BLaER1 treated with 17β-estradiol and CSF1 and Interleukin-3, amounts not matched to agents 10 nM and 100 nM (cell line): ENCODE measurements around the gene BCL3.

Source experiments
- H3K27ac ChIP-seq, 11 experiments: shearing (Covaris generic); formaldehyde crosslinking; 2 replicates each; pipeline ENCODE4 v1.8.1; 2022
- H3K27me3 ChIP-seq, 11 experiments: shearing (Covaris generic); formaldehyde crosslinking; 2 replicates each; pipeline ENCODE4 v1.8.1; 2022
- H3K36me3 ChIP-seq, 11 experiments: shearing (Covaris generic); formaldehyde crosslinking; 2 replicates each; pipeline ENCODE4 v1.8.1; 2022
- H3K4me1 ChIP-seq, 10 experiments: shearing (Covaris generic); formaldehyde crosslinking; 2 replicates each; pipeline ENCODE4 v1.8.1; 2022
- H3K4me2 ChIP-seq, 11 experiments: shearing (Covaris generic); formaldehyde crosslinking; 2 replicates each; pipeline ENCODE4 v1.8.1; 2022
- H3K4me3 ChIP-seq, 10 experiments: shearing (Covaris generic); formaldehyde crosslinking; 2 replicates each; pipeline ENCODE4 v1.8.1; 2022
- H3K9ac ChIP-seq, 11 experiments: shearing (Covaris generic); formaldehyde crosslinking; 2 replicates each; pipeline ENCODE4 v1.8.1; 2022
- H3K9me3 ChIP-seq, 11 experiments: shearing (Covaris generic); formaldehyde crosslinking; replicated peaks in 1 of 11; 2 replicates each; pipeline ENCODE4 v1.8.1; 2022
- H4K20me1 ChIP-seq, 11 experiments: shearing (Covaris generic); formaldehyde crosslinking; 2 replicates each; pipeline ENCODE4 v1.8.1; 2022
- Cebpa-rat ChIP-seq, 11 experiments: shearing (Covaris generic); IDR thresholded peaks; 2 replicates each; pipeline ENCODE4 v1.8.1; 2022

BCL3 gene

DNA sequence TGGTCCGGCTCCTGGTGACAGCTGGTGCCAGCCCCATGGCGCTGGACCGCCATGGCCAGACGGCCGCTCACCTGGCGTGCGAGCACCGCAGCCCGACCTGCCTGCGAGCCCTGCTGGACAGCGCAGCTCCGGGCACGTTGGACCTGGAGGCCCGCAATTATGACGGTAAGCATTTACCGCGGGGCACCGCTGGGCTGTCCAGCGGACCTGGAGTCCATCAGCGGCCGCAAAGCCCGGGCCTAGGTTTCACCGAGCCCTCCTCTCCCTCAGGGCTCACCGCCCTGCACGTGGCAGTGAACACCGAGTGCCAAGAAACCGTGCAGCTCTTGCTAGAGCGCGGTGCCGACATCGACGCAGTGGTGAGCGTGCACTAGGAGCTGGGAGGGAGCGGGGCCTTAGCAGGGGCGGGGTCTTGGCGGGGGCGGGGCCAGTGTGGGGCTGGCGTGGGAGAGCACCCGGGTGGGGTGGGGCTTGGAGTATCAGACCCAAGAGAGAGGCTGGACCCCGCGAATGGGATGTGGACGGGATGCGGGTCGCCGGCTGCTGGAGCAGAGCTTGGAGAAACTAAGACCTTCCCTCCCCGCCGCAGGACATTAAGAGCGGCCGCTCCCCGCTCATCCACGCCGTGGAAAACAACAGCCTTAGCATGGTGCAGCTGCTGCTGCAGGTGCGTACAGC is 8.7 kb downstream of the BCL3 start:
- no peaks in the 10 kb centered on the region for H3K27me3 ChIP-seq
- H3K4me1 ChIP-seq = peaks cover 81 to 92% (median 91%) of the 10 kb centered on the region in 10 experiments
- peak overlapping the region in 10 of 11 experiments; percentile 17 to 100 (median 88); a peak in 12 of 22 replicates for H3K9ac ChIP-seq
- H3K4me2 ChIP-seq = peak overlapping the region; percentile 85 to 100 (median 99)
- H3K4me3 ChIP-seq = peak overlapping the region in 3 of 10 experiments; percentile 21 to 99 (median 98); a peak in 3 of 20 replicates
- H4K20me1 ChIP-seq = peaks cover 0 to 29% (median 0%) of the 10 kb centered on the region in 11 experiments; a peak in 7 of 22 replicates
- no peak for TF ChIP-seq Cebpa-rat (IDR thresholded peaks at IDR 0.05)
- no peaks in the 10 kb centered on the region for H3K9me3 ChIP-seq
- H3K27ac ChIP-seq = peak overlapping the region; percentile 22 to 100 (median 96); a peak in 17 of 22 replicates
- peaks cover 15 to 83% (median 64%) of the 10 kb centered on the region in 11 experiments for H3K36me3 ChIP-seq

DNA sequence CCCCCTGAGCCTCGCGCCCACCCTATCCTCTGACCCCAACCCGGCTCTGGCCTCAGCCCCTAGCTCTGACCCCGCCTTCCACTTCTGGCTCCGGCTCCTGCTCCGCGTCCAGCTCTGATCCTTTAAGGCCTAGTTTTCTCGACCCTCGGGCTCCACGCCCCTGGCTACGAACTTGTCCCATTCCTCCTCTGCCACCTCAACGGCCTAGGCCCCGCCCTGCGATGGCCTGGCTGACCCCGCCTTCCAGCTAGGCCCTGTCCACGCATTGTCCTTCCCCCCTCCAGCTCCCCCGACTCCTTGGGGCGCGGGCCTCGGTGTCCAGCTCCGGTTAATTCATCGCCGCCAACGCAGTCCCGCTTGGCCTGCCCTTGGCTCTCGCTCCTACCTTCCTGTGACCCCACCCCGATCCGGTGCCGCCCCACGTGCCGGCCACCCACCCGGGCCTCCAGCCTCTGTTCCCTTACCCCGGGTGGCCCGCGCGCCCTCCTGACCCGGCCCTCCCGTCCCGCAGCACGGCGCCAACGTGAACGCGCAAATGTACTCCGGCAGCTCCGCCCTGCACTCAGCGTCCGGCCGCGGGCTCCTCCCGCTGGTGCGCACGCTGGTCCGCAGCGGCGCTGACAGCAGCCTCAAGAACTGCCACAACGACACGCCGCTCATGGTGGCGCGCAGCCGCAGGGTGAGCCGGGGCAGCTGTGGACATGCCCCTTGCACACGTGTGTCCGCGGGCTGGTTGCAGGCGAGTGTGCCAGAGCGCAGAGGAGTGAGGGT is 9.4 kb downstream of the BCL3 start:
- H3K9me3 ChIP-seq = no peaks in the 10 kb centered on the region
- peaks cover 15 to 83% (median 56%) of the 10 kb centered on the region in 11 experiments for H3K36me3 ChIP-seq
- peak overlapping the region in 4 of 10 experiments; percentile 1 to 29 (median 25); a peak in 5 of 20 replicates for H3K4me3 ChIP-seq
- H3K4me1 ChIP-seq = peaks cover 82 to 92% (median 91%) of the 10 kb centered on the region in 10 experiments
- H3K27ac ChIP-seq = peak overlapping the region in 10 of 11 experiments; percentile 43 to 74 (median 56); a peak in 18 of 22 replicates
- peaks cover 0 to 29% (median 0%) of the 10 kb centered on the region in 11 experiments; a peak in 7 of 22 replicates for H4K20me1 ChIP-seq
- no peak for TF ChIP-seq Cebpa-rat (IDR thresholded peaks at IDR 0.05)
- no peaks in the 10 kb centered on the region for H3K27me3 ChIP-seq
- peak overlapping the region; percentile 61 to 99 (median 82) for H3K4me2 ChIP-seq
- peak overlapping the region in 10 of 11 experiments; percentile 20 to 99 (median 50); a peak in 15 of 22 replicates for H3K9ac ChIP-seq

DNA sequence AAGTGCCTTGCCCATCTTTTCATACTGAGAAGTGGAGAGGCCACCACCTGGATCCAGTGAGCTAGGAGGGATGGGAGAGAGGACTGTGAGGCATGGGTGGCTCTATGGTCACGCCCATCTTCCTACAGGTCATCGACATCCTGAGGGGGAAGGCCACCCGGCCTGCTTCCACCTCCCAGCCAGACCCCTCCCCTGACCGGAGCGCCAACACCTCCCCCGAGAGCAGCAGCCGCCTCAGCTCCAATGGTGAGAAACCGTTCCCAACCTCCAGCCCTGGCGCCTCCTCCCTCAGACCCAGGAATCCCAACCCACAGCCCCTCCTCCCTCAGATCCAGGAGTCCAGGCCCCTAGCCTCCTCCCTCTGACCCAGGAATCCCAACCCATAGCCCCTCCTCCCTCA is 10.1 kb downstream of the BCL3 start:
- Histone ChIP-seq H4K20me1 (peaks cover 0 to 29% (median 0%) of the 10 kb centered on the region in 11 experiments; a peak in 5 of 22 replicates), H3K4me3 (peak overlapping the region in 4 of 10 experiments; percentile 1 to 29 (median 25); a peak in 5 of 20 replicates), H3K9ac (peak overlapping the region in 10 of 11 experiments; percentile 20 to 99 (median 50); a peak in 15 of 22 replicates), H3K9me3 (no peaks in the 10 kb centered on the region), H3K36me3 (peaks cover 15 to 84% (median 56%) of the 10 kb centered on the region in 11 experiments), H3K27ac (peak overlapping the region; percentile 22 to 74 (median 55); a peak in 18 of 22 replicates), H3K4me1 (peaks cover 88 to 96% (median 95%) of the 10 kb centered on the region in 10 experiments), H3K27me3 (no peaks in the 10 kb centered on the region), H3K4me2 (peak overlapping the region; percentile 61 to 99 (median 82))
- no peak for TF ChIP-seq Cebpa-rat (IDR thresholded peaks at IDR 0.05)

DNA sequence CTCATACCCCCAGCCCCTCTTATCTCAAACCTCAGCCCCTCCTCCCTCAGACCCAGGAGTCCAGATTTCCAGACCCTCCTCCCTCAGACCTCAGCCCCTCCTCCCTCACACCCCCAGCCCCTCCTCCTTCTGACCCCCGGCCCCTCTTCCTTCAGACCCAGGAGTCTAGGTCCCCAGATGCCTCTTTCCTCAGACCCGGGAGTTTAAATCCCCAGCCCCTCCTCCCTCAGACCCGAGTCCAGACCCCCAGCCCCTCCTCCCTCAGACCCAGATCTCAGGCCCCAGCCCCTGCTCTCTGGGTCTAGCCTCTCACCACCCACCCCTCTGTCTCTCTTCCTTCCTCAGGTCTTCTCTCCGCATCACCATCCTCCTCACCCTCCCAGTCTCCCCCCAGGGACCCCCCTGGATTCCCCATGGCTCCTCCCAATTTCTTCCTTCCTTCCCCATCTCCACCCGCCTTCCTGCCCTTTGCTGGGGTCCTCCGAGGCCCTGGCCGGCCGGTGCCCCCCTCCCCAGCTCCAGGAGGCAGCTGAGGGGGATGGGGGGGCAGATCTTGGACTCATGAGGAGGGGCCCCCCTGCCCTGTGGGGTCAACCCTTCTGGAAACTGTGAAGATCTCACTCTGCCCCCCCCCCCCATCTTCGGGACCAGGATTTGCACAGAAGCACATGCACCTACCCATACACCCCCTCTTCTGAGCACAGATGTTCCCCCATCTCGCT is 10.7 kb downstream of the BCL3 start:
- peaks cover 15 to 84% (median 56%) of the 10 kb centered on the region in 11 experiments for H3K36me3 ChIP-seq
- H3K4me1 ChIP-seq = peaks cover 93 to 98% (median 96%) of the 10 kb centered on the region in 10 experiments
- H3K9ac ChIP-seq = peak overlapping the region; percentile 18 to 74 (median 52); a peak in 18 of 22 replicates
- H3K9me3 ChIP-seq = no peaks in the 10 kb centered on the region
- H4K20me1 ChIP-seq = peaks cover 0 to 29% (median 0%) of the 10 kb centered on the region in 11 experiments; a peak in 5 of 22 replicates
- H3K27ac ChIP-seq = peak overlapping the region; percentile 48 to 77 (median 71); a peak in 21 of 22 replicates
- no peak for TF ChIP-seq Cebpa-rat (IDR thresholded peaks at IDR 0.05)
- peak overlapping the region; percentile 76 to 99 (median 86) for H3K4me2 ChIP-seq
- H3K4me3 ChIP-seq = peak overlapping the region in 8 of 10 experiments; percentile 0 to 39 (median 30); a peak in 7 of 20 replicates
- H3K27me3 ChIP-seq = no peaks in the 10 kb centered on the region

GRCh38 chr19:44762038-44762437 is 13.5 kb downstream of the BCL3 start:
- Histone ChIP-seq H3K27ac (peak overlapping the region in 6 of 11 experiments; percentile 25 to 74 (median 58); a peak in 9 of 22 replicates), H3K9ac (peak overlapping the region in 1 of 11 experiments; percentile 6; a peak in 1 of 22 replicates), H4K20me1 (peaks cover 0 to 29% (median 0%) of the 10 kb centered on the region in 11 experiments; a peak in 5 of 22 replicates), H3K4me2 (peak overlapping the region; percentile 1 to 99 (median 60); a peak in 17 of 22 replicates), H3K4me1 (peaks cover 80 to 100% (median 94%) of the 10 kb centered on the region in 10 experiments), H3K27me3 (no peaks in the 10 kb centered on the region), H3K36me3 (peaks cover 12 to 58% (median 35%) of the 10 kb centered on the region in 11 experiments), H3K4me3 (no peak overlapping the region), H3K9me3 (no peaks in the 10 kb centered on the region)
- TF ChIP-seq Cebpa-rat (IDR thresholded peaks at IDR 0.05) = no peak

DNA sequence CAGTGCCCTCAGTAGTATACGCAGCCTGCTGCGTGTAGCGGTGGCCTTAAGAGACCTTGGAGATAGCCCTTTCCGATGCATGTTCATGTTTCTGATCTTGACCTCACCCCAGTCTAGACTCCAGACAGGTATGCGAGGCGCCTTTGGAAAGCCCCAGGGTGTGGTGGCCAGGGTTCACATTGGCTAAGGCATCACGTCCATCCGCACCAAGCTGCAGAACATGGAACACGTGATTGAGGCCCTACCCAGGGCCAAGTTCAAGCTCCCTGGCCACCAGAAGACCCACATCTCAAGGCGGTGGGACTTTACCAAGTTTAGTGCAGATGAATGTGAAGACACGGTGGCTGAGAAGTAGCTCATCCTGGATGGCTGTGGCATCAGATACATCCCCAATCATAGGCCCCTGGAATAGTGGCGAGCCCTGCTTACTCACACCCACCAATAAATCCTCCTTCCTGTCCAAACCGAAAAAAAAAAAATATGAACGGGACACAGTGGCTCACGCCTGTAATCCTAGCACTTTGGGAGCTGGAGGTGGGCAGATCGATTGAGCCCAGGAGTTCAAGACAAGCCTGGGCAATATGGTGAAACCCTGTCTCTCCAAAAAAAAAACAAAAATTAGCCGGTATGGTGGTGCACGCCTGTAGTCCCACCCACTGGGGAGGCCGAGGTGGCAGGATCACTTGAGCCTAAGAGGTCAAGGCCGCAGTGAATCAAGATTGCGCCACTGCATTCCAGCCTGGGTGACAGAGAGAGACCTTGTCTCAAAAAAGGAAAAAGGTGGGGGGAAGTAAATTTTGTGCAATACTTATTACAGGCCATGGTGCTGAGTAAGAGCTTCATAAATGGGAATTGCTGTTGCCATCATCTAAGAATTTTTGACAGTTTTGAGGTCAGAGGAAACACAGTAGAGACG is 16.8 kb downstream of the BCL3 start:
- peak overlapping the region in 10 of 11 experiments; percentile 7 to 87 (median 58); a peak in 18 of 22 replicates for H3K4me2 ChIP-seq

DNA sequence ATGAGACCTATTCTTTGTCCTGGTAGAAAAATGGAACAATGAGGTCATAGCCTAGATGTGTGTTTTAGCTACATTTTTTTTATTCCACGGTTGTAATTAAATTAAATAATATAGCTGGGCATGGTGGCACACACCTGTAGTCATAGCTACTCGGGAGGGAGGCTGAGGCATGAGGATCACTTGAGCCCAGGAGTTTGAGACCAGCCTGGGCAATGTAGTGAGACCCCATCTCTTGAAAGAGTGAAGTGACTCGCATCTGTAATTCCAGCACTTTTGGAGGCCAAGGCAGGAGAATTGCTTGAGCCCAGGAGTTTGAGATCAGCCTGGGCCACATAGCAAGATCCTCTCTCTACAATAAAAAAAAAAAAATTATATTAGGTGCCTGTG is 17.4 kb downstream of the BCL3 start:
- peak overlapping the region in 9 of 11 experiments; percentile 13 to 87 (median 63); a peak in 15 of 22 replicates for H3K4me2 ChIP-seq
- peaks cover 0 to 11% (median 4%) of the 10 kb centered on the region in 11 experiments; a peak in 8 of 22 replicates for H3K9me3 ChIP-seq
- peaks cover 0 to 22% (median 3%) of the 10 kb centered on the region in 11 experiments; a peak in 10 of 22 replicates for H3K36me3 ChIP-seq
- peak overlapping the region in 7 of 11 experiments; percentile 7 to 74 (median 59); a peak in 10 of 22 replicates for H3K27ac ChIP-seq
- H3K27me3 ChIP-seq = no peaks in the 10 kb centered on the region
- peaks cover 0 to 8% (median 0%) of the 10 kb centered on the region in 11 experiments; a peak in 4 of 22 replicates for H4K20me1 ChIP-seq
- H3K4me3 ChIP-seq = no peak overlapping the region
- peaks cover 52 to 97% (median 80%) of the 10 kb centered on the region in 10 experiments for H3K4me1 ChIP-seq
- H3K9ac ChIP-seq = peak overlapping the region in 3 of 11 experiments; percentile 11 to 52 (median 33); a peak in 2 of 22 replicates
- no peak for TF ChIP-seq Cebpa-rat (IDR thresholded peaks at IDR 0.05)

More for the DNA sequence above, 16.8 kb downstream of the BCL3 start:
- Histone ChIP-seq H3K9ac (peak overlapping the region in 4 of 11 experiments; percentile 6 to 52 (median 36); a peak in 4 of 22 replicates), H4K20me1 (peaks cover 0 to 12% (median 0%) of the 10 kb centered on the region in 11 experiments; a peak in 4 of 22 replicates), H3K4me3 (no peak overlapping the region), H3K27ac (peak overlapping the region in 8 of 11 experiments; percentile 7 to 74 (median 56); a peak in 12 of 22 replicates), H3K4me1 (peaks cover 58 to 100% (median 83%) of the 10 kb centered on the region in 10 experiments), H3K9me3 (peaks cover 0 to 11% (median 4%) of the 10 kb centered on the region in 11 experiments; a peak in 8 of 22 replicates), H3K27me3 (no peaks in the 10 kb centered on the region), H3K36me3 (peaks cover 0 to 28% (median 9%) of the 10 kb centered on the region in 11 experiments; a peak in 12 of 22 replicates)
- TF ChIP-seq Cebpa-rat (IDR thresholded peaks at IDR 0.05) = peak in 6 of 11 experiments; percentile 21 to 78 (median 47); a peak in 5 of 22 replicates
